ENCODE data around the gene SCNN1A. TPM values are rescaled to one million over a fixed set of nuclear protein-coding genes. Genes with fewer than 3 reads are reported as not detected.

Gene SCNN1A
- total and polyA plus RNA-seq, 2 of the 13 experiments (the other 11 are each of a cell fraction or from before 2014, with no cell fraction given), result 1.5 to 14.6 TPM

DNA sequence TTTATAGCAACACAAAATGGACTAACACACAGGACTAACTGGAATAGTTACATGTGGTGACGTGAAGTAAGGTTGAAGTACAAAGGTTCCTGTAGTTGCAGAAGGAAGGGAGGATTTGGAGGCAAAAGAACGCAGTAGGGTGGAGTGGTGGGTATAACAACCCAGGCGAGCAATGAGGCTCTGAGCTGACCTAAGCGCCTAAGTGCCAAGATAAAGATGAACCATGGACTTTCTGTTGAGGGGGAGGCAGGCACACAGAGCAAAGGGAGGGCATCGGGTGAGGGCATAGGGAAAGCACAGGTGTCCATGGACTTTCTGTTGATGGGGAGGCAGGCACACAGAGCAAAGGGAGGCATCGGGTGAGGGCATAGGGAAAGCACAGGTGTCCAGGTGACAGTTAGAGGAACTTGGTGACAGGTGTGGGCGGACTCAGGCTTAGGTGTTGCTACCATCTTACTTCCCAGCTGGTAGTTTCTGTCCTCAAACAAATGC lies 15.2 kb downstream of the SCNN1A start (continued):
- TF ChIP-seq E2F2 (CRISPR knock-in tag; IDR thresholded peaks at IDR 0.05; ENCODE audit: borderline replicate concordance) (no peak), NR2F6 (IDR thresholded peaks at IDR 0.05) (peak; percentile 35; the same call in 1 of the 2 replicates), NR2F6 (CRISPR knock-in tag; IDR thresholded peaks at IDR 0.05) (no peak), ZEB1 (IDR thresholded peaks at IDR 0.05; ENCODE audit: insufficient replicate concordance, low read depth) (peak; percentile 73), KLF16 (CRISPR knock-in tag; IDR thresholded peaks at IDR 0.05) (no peak), HNF4A (CRISPR knock-in tag; IDR thresholded peaks at IDR 0.05) (peak; percentile 74), HIC2 (CRISPR knock-in tag; IDR thresholded peaks at IDR 0.05; ENCODE audit: low read depth) (peak; percentile 96), AFF4 (CRISPR knock-in tag; IDR thresholded peaks at IDR 0.05) (no peak), BATF2 (CRISPR knock-in tag; IDR thresholded peaks at IDR 0.05) (no peak), HNRNPL (IDR thresholded peaks at IDR 0.05; ENCODE audit: low read depth, low read length) (peak; percentile 81; the same call in 1 of the 2 replicates), TARDBP (CRISPR knock-in tag; IDR thresholded peaks at IDR 0.05) (no peak), ZNF775 (CRISPR knock-in tag; IDR thresholded peaks at IDR 0.05; ENCODE audit: borderline replicate concordance) (no peak), MIER2 (CRISPR knock-in tag; IDR thresholded peaks at IDR 0.05) (no peak), SKI (IDR thresholded peaks at IDR 0.05; ENCODE audit: partially characterized antibody) (no peak), ZNF550 (CRISPR knock-in tag; IDR thresholded peaks at IDR 0.05; ENCODE audit: borderline replicate concordance) (no peak), LCORL (IDR thresholded peaks at IDR 0.05) (no peak), LCORL (CRISPR knock-in tag; IDR thresholded peaks at IDR 0.05) (peak; percentile 27; the same call in 1 of the 2 replicates)
- TF ChIP-seq, protein P1, sequence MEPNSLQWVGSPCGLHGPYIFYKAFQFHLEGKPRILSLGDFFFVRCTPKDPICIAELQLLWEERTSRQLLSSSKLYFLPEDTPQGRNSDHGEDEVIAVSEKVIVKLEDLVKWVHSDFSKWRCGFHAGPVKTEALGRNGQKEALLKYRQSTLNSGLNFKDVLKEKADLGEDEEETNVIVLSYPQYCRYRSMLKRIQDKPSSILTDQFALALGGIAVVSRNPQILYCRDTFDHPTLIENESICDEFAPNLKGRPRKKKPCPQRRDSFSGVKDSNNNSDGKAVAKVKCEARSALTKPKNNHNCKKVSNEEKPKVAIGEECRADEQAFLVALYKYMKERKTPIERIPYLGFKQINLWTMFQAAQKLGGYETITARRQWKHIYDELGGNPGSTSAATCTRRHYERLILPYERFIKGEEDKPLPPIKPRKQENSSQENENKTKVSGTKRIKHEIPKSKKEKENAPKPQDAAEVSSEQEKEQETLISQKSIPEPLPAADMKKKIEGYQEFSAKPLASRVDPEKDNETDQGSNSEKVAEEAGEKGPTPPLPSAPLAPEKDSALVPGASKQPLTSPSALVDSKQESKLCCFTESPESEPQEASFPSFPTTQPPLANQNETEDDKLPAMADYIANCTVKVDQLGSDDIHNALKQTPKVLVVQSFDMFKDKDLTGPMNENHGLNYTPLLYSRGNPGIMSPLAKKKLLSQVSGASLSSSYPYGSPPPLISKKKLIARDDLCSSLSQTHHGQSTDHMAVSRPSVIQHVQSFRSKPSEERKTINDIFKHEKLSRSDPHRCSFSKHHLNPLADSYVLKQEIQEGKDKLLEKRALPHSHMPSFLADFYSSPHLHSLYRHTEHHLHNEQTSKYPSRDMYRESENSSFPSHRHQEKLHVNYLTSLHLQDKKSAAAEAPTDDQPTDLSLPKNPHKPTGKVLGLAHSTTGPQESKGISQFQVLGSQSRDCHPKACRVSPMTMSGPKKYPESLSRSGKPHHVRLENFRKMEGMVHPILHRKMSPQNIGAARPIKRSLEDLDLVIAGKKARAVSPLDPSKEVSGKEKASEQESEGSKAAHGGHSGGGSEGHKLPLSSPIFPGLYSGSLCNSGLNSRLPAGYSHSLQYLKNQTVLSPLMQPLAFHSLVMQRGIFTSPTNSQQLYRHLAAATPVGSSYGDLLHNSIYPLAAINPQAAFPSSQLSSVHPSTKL (CRISPR knock-in tag; IDR thresholded peaks at IDR 0.05), result no peak

All from HepG2 (cell line).